ENCODE data around the gene ARL5B. TPM values are rescaled to one million over a fixed set of nuclear protein-coding genes. Genes with fewer than 3 reads are reported as not detected.
A peak's percentile ranks its signal among the peaks of the same experiment; 100 is the strongest.
"Not testable (repeated sequence)": the region's sequence is repeated elsewhere in the genome, so short reads cannot be mapped to it uniquely, and the experiment has no call there.

Gene ARL5B
- total RNA-seq = 22.4 and 22.9 TPM in 2 replicates

GRCh38 chr10:18659125-18659818 lies at the start of gene ARL5B:
Gene ARL5B, plus strand, starts transcription at chr10:18659431. Its CDS starts 207 bp downstream, at chr10:18659638.
- peak; percentile 94 for DNase-seq (ENCODE audit: low read depth)

- DNase-seq (ENCODE audit: low read depth) = peak; percentile 94
Measured at GRCh38 chr10:18610517-18610916, 48.7 kb upstream of the ARL5B start.

GRCh38 chr10:18611168-18611567 lies 48.1 kb upstream of the ARL5B start:
- no peak for DNase-seq (ENCODE audit: low read depth)

- peak; percentile 12 for DNase-seq (ENCODE audit: low read depth)
Measured at GRCh38 chr10:18615618-18616017, 43.6 kb upstream of the ARL5B start.

GRCh38 chr10:18616337-18616736 lies 42.9 kb upstream of the ARL5B start:
- peak; percentile 16 for DNase-seq (ENCODE audit: low read depth)

- DNase-seq (ENCODE audit: low read depth) = peak; percentile 46
Measured at GRCh38 chr10:18619016-18619415, 40.2 kb upstream of the ARL5B start.

GRCh38 chr10:18620856-18621255 lies 38.4 kb upstream of the ARL5B start:
- no peak for DNase-seq (ENCODE audit: low read depth)

- DNase-seq (ENCODE audit: low read depth) = not testable (repeated sequence)
Measured at GRCh38 chr10:18623671-18624070, 35.6 kb upstream of the ARL5B start.

GRCh38 chr10:18625886-18626285 lies 33.3 kb upstream of the ARL5B start:
- no peak for DNase-seq (ENCODE audit: low read depth)

- peak; percentile 58 for DNase-seq (ENCODE audit: low read depth)
Measured at GRCh38 chr10:18627452-18628018, 31.7 kb upstream of the ARL5B start.

GRCh38 chr10:18632500-18632899 lies 26.7 kb upstream of the ARL5B start:
- not testable (repeated sequence) for DNase-seq (ENCODE audit: low read depth)

- no peak for DNase-seq (ENCODE audit: low read depth)
Measured at GRCh38 chr10:18635995-18636394, 23.2 kb upstream of the ARL5B start.

GRCh38 chr10:18637400-18637799 lies 21.8 kb upstream of the ARL5B start:
- not testable (repeated sequence) for DNase-seq (ENCODE audit: low read depth)

- DNase-seq (ENCODE audit: low read depth) = not testable (repeated sequence)
Measured at GRCh38 chr10:18639719-18640118, 19.5 kb upstream of the ARL5B start.

- DNase-seq (ENCODE audit: low read depth) = no peak
Measured at GRCh38 chr10:18647151-18647550, 12.1 kb upstream of the ARL5B start.

GRCh38 chr10:18647945-18648344 lies 11.3 kb upstream of the ARL5B start:
- no peak for DNase-seq (ENCODE audit: low read depth)

GRCh38 chr10:18649364-18649959 lies 9.8 kb upstream of the ARL5B start:
- no peak for DNase-seq (ENCODE audit: low read depth)

- DNase-seq (ENCODE audit: low read depth) = no peak
Measured at GRCh38 chr10:18650404-18650997, 8.7 kb upstream of the ARL5B start.

- DNase-seq (ENCODE audit: low read depth) = peak; percentile 74
Measured at GRCh38 chr10:18651324-18652007, 7.8 kb upstream of the ARL5B start, which contains the start of gene NSUN6. Gene NSUN6, minus strand, starts transcription at chr10:18651587. Its CDS starts 384 bp downstream, at chr10:18651203.

- no peak for DNase-seq (ENCODE audit: low read depth)
Measured at GRCh38 chr10:18653112-18653511, 6.1 kb upstream of the ARL5B start.

- no peak for DNase-seq (ENCODE audit: low read depth)
Measured at GRCh38 chr10:18656724-18657123, 2.5 kb upstream of the ARL5B start.

All from renal cortical epithelial cell (primary cell).